Stimulated activated CD8-positive, alpha-beta memory T cell treated with anti-CD3 and anti-CD28 coated beads, Interleukin-12 subunit alpha, Interleukin-12 subunit beta, amount 100 ng/mL, for 1 hour (primary cell): ENCODE measurements around the gene TTC29.
A peak's percentile ranks its signal among the peaks of the same experiment; 100 is the strongest.

Source experiments
- DNase-seq: peaks from one replicate; pipeline ENCODE4 v3.0.0-alpha.2; 2020; ENCODE audit warnings: low read depth

Gene TTC29, protein sequence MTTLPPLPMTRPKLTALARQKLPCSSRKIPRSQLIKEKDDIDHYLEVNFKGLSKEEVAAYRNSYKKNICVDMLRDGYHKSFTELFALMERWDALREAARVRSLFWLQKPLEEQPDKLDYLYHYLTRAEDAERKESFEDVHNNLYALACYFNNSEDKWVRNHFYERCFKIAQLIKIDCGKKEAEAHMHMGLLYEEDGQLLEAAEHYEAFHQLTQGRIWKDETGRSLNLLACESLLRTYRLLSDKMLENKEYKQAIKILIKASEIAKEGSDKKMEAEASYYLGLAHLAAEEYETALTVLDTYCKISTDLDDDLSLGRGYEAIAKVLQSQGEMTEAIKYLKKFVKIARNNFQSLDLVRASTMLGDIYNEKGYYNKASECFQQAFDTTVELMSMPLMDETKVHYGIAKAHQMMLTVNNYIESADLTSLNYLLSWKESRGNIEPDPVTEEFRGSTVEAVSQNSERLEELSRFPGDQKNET

GRCh38 chr4:146945556-146946374 is at the start of gene TTC29:
Gene TTC29, minus strand, starts transcription at chr4:146945864. Its CDS starts 5,969 bp downstream, at chr4:146939895.
- DNase-seq = peak; percentile 64

DNA sequence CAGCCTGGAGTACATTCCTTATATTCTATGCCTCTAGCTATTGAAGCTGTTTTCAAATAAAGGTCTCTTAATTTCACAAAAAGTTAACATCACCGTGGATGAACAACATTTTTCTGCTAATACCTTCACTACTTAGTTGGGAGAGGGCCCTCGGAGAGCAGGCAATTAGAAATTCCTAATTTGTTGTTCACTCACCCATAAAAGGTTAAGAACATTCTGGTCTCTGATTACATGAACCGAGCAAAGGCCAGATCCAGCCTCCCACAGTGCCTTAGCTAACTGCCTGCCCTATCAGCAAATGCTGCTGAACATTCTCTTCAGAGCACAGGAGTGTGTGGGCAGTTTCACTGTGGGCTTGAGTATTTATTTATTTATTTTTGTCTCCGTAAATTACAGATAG is 36.0 kb upstream of the TTC29 start:
- DNase-seq = no peak

DNA sequence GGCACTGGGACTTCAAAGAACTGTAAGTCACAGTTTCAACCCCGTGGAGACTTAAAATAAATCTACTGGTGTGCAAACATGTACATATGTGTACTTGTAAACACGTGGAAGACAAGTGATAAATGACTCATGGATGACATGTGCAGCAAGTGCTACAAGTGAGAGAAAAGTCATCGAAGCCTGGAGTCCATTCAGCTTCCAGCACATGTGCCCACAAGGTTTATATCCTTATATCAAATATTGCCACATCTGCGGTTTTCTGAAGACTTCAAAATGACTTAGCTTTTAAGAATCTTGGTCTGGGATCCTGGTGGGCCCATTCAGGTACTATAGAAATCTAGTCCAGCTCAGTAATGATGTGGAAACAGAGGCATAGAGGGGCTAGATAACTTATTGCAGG is 33.0 kb upstream of the TTC29 start:
- no peak for DNase-seq

DNA sequence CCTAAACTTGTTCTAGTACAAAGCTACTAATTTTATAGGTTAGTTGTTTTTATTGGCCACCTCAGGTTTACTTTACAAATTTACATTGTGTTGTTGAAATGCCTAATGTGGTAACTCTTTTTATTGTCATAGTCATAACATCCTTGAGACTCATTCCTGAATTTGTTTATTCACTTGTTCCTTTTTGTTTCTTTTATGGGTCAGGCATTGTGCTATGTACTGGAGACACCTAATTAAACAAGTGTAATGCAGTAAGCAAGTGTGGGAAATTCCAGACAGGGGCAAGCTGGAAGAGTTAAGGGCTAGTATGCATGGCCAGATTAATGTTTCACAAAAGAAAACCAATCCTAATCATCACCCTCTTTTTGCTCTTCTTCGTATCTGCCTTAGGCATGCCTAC is 30.5 kb upstream of the TTC29 start:
- DNase-seq = no peak

GRCh38 chr4:146975527-146975926 is 29.9 kb upstream of the TTC29 start:
- no peak for DNase-seq

DNA sequence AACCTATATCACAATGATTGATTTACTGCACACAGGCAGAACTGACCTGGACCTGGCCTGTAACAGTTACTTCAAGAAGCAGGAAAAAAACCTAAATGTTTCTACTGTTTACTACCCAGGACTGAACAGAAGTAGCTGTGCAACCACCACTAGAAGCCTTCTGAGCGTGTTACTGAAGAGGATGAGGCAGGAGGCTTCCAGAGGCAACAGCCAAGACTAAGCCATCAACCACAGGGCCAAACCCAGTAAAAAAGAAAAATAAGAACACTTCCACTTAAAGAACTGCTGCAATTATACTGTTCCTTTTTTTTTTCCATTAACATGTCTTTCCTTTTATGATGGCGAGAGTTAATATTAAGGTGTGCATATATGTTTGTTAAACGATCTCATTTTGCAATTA is 29.4 kb upstream of the TTC29 start:
- no peak for DNase-seq

DNA sequence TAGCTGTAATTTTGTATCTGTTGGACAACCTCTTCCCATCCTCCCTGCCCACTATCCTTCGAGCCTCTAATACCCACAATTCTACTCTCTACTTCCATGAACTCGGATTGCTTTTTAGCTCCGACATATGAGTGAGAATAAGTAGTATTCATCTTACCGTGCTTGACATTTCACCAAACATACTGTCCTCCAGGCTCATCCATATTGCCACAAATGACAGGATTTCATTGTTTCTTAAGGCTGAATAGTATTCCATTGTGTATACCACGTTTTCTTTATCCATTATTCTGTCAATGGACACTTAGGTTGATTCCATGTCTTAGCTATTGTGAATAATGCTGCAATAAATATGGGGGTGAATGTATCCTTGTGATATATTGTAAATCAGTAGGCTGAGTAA is 26.4 kb upstream of the TTC29 start:
- no peak for DNase-seq

DNA sequence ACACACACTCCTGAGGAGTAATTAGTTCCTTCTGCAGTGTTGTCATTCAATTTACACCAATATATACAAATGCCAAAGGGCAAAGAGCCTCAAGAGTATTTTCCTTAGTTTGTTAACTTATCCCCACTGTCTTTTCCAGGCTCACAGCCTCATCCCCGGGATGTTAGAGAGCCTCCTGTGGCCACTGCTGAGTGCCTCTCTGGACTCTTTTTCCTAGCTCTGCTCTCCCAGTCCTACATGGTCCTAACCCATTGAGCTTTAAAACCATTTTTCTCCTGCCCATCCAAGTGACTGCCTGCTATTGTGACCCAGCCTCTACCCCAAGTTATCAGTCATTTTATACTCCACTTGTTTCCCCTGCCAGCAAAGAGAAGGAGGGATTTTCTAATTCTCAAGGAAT is 23.5 kb upstream of the TTC29 start:
- DNase-seq = no peak

DNA sequence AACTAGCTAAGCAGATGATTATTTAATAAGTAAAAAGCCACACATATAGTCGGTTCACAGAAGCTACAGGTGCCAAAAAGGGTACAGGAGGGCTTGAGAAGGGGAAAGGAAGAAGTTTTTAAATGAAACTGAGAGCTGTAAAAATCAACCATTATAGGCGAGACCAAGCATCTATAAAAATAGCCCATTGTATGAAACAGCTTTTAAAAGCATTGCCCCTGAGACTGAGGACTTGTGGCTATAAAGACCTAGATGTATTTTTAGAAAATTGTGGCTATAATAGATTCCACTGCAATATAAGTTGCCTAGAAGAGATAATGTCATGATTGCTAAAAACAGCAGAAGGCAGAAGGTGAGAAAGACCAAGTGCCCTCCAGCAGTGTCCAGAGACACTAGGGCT is 15.0 kb upstream of the TTC29 start:
- DNase-seq = no peak

- no peak for DNase-seq
Observed at GRCh38 chr4:146959692-146960091, 14.0 kb upstream of the TTC29 start.

DNA sequence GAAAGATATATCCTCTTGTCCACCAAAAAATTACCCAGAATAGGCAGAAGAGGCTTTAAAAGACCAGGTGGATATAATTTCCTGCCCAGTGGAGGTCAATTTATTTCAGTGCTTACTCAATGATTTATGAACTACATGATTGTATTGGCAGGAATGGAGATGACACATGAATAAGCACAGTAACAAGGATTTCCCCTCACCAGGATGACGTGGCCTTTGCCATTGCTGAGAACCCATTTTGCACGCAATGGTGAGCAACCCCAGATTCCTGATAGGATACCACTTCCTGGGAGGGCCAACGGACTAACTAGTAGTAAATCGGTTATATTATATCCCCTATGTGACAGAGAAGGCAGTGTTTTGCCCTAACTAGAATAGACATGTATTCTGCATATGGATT is 11.6 kb upstream of the TTC29 start:
- no peak for DNase-seq

GRCh38 chr4:146952896-146953295 is 7.2 kb upstream of the TTC29 start:
- no peak for DNase-seq

DNA sequence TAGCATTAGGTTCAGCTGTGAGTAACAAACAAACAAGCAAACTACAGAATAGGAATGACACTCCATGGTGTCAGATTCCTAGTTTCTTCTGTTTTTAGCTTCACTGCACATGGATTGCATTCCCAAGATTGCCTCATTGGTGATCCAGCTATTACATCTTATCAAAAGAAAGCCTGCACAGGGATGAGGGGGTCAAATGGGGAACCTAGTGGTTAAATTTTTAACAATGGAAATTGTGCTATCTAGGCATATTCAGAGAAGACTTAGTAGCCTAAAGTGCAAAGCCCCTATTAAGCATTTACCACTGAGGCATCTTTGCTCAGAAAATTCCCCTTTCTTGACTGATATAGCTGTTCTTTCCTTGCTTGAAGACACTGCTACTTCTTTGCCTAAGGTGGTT is 3.9 kb upstream of the TTC29 start:
- DNase-seq = no peak

DNA sequence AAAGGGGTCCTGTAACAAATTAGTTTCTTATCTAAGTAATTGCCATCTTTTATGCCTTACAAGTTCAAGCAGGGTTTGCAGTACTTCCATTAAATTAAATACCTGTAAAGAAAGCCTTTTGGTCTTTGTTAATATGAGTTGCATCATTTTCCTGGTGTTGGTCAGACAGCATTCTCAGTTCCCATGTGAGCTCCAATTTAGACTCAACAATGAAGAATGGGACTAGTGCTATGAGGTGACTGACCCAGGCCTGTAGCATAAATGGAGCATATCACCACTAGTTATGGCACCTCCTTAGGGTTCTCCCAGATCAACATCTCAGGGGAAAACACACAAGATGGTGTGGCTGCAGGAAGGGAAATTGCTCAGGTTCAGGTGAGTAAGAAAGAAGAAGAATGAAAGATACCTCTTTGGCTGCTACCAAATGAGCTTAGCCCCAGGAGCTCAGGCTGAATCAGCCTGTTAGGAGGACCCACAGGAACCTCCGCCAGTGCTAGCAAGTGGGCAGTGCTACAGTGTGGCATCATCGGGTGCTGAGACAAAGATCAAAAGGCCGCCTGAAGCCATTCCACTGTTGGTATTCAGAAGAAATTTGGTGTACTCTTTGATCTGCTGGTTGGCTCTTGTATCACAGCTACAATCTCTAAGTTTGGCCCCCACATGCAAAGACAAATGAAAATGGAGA is 1.8 kb downstream of the TTC29 start:
- no peak for DNase-seq

DNA sequence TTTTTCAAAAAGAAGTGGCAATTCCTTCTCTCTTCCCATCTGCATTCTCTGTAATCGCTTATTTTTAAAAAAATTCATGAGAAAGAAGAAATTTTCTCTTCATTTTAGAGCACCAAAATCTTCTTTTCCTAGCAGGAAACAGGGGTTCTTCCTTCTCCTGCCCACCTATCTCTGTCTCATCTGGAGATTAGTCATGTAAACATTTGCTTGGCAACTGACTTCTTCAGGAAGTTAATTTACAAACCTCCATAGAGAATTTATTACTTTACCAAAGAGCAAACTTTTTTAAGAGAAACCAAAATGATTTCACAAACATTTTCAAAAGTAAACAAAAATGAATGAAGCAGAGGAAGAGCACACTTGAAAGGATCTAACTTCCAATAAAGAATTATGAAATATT is 13.5 kb downstream of the TTC29 start:
- DNase-seq = no peak

- no peak for DNase-seq
Observed at GRCh38 chr4:146930673-146931072, 15.0 kb downstream of the TTC29 start.

DNA sequence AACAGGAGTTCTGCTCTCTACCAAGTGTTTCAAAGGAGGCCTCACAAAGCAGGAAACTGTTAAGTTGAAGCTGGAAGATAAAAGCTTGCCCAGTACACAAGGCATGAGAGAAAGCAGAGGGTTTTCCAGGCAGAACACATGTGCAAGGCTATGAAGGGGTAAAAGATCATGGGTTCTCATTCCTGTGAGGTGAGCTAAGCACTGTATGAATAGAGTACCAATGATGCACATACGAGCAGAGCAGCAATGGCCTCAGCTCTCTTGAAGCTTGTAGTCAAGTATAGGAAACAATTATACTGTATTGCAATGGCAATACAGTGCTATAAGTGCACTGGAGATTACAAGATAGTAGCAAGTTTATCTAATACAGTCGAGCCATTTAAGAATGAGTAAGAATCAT is 18.0 kb downstream of the TTC29 start:
- DNase-seq = no peak

- DNase-seq = no peak
Observed at GRCh38 chr4:146916479-146917076, 29.1 kb downstream of the TTC29 start.

DNA sequence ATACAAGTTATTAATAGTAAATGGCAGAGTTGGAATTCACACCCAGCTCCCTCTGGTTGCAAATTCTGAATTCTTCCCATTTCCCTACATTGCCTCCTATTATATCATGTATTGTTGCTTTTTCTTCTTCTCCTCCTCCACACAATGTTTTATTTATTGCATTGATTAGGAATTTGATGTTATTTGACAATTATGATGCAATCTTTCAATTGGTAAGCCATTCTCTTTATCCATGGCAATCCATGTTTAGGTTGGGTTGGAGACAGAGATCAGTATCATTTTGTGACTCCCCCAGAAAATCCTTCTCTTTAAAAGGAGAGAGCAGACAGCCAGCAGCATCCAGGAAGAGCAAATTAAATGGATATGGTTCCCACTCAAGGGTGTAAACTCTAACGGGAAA is 30.5 kb downstream of the TTC29 start:
- no peak for DNase-seq

GRCh38 chr4:146900295-146900694 is 45.4 kb downstream of the TTC29 start:
- DNase-seq = no peak

- no peak for DNase-seq
Observed at GRCh38 chr4:146890301-146890700, 55.4 kb downstream of the TTC29 start.

GRCh38 chr4:146883070-146883469 is 62.6 kb downstream of the TTC29 start:
- DNase-seq = no peak
